K562 treated with DMSO at 1 percent for 48 hours (cell line): ENCODE measurements around the gene AFF2. TPM values are rescaled to one million over a fixed set of nuclear protein-coding genes. Genes with fewer than 3 reads are reported as not detected.

Source experiments
- total RNA-seq: library from RNA; unstranded; fragments of 300-600 nt; gene quantifications from 2 replicates; pipeline ENCODE4 v1.2.3, GENCODE V29; 2022; ENCODE audit warnings: low replicate concordance; ENCODE audit errors: extremely low read depth

AFF2 gene
- total RNA-seq = not detected in 2 replicates

DNA sequence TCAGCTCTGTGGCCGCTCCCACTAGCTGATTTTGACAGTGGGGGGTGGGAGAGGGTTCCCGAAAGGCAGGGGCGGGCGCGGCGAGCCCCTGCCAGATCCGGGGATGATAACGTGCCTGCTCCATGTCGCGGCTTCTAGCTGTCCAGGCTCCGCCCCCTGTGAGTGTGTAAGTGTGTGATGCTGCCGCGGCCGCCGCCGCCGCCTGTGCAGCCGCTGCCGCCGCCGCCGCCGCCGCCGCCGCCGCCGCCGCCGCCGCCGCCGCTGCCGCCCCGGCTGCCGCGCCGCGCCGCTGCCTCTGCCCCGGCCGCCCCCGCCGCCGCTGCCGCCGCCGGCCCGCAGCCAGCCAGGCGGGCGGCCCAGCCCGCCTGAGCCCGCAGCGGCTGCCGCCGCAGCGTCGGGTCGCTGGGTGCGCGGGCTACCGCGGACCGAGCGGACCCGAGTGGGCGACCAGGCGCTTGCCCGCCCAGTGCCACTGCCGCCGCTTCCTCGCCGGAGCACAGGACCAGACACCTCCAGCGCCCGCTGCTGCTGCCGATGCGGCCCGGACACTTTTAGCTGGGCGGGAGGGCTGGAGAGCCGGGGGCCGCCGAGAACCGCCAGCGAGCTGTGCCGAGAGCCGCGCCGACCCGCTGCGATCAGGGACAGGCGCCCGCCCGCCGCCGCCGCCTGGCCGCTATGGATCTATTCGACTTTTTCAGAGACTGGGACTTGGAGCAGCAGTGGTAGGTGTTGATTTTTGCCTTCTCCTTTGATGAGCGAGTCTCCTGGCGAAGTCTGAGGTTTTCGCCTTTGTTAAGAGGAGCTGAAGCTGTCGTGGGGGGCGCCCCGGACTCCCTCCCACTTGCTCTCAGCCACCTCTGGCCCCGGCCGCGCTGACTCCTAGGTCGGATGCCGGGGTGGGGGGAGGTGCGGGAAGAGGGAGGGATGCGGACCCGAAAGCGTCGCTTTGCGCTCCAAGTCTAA, at the start of gene AFF2:
Gene AFF2, plus strand, starts transcription at position 195 of the 963 bp plus-strand sequence. Its CDS starts 481 bp downstream, at position 676.

